ENCODE results near the gene TMEM116. TPM values are rescaled to one million over a fixed set of nuclear protein-coding genes. Genes with fewer than 3 reads are reported as not detected.

Gene TMEM116
- total and polyA plus RNA-seq, 2 donors (not counting 3 experiments of a cell fraction or from before 2014, with no cell fraction given) = 1.6 to 3.9 TPM

DNA sequence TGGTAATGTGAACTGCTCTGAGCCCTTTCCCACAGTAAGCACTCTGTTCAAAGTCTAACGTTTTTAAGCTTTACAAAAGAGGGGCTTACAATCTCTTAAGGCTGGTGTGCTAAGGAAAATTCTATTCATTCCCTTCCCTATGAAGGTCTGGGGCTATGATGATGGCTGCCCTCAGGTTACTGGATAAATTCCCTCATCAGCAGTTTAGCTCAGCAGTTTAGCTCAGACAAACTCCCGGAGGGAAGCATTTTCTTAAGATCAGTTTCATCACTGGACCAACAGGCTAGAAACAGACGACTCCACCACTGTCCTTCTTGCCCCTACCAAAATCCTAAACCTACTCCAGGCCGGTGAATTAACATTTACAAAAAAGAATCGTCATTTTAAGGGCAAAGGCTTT lies 19.3 kb upstream of the TMEM116 start:
- POLR2A ChIA-PET = no interaction called here
- intact Hi-C loops (cut with micrococcal nuclease) = no loop called here
- peaks cover 11 to 19% of the 10 kb centered on the region in 2 experiments for H3K36me3 ChIP-seq (ENCODE audit: control insufficient read depth in 2 of 2, extremely low read depth in 1 of 2, insufficient read depth in 2 of 2, low read length in 2 of 2)

More for the DNA sequence above, 19.3 kb upstream of the TMEM116 start:
- Histone ChIP-seq H3K27ac (ENCODE audit: insufficient read depth, low read depth, low read length) (no peak overlapping the region), H3K27me3 (ENCODE audit: control insufficient read depth in 2 of 2, insufficient read depth in 2 of 2, low read length in 2 of 2) (no peaks in the 10 kb centered on the region), H3K79me2 (ENCODE audit: control insufficient read depth, insufficient read depth, low read length) (no peaks in the 10 kb centered on the region), H2AFZ (ENCODE audit: low read depth, low read length) (no peak overlapping the region), H3K9me3 (replicated peaks; ENCODE audit: control insufficient read depth, insufficient read depth, low read length) (no peaks in the 10 kb centered on the region), H3K9ac (replicated peaks; ENCODE audit: extremely low read depth, insufficient read depth, low read length) (no peak overlapping the region), H3K9me1 (replicated peaks; ENCODE audit: control insufficient read depth, extremely low read depth, insufficient read depth, low read length) (no peaks in the 10 kb centered on the region), H3K4me1 (ENCODE audit: control insufficient read depth, extremely low read depth, insufficient read depth, low read length) (no peaks in the 10 kb centered on the region), H3K4me3 (replicated peaks in 1 of 3; ENCODE audit: insufficient read depth in 1 of 3, low read depth in 1 of 3, low read length in 3 of 3) (no peak overlapping the region), H4K20me1 (replicated peaks; ENCODE audit: control insufficient read depth, extremely low read depth, insufficient read depth, low read length) (no peaks in the 10 kb centered on the region), H3K4me2 (ENCODE audit: insufficient read depth, low read length) (no peak overlapping the region)
- CTCF ChIA-PET = interaction anchor here (1.4 kb wide), 1 partner anchor 17 kb away, joined by 5 read pairs; no protein-coding TSS in a partner anchor
- dilution Hi-C loops (cut with MboI; ENCODE audit: extremely low pct_ligation_motif_present, low sequenced_read_pairs) = no loop called here
- FAIRE-seq = no peak
- DNase-seq (ENCODE audit: low read depth, low spot score) = no peak
- TF ChIP-seq FOS (IDR thresholded peaks at IDR 0.05; ENCODE audit: borderline replicate concordance, insufficient read depth, low read length) (no peak), MYC (IDR thresholded peaks at IDR 0.05; ENCODE audit: low read depth, low read length) (no peak), JUN (IDR thresholded peaks at IDR 0.05; ENCODE audit: borderline replicate concordance, insufficient read depth, insufficient read length, low read depth) (no peak), EZH2 (IDR thresholded peaks at IDR 0.05; ENCODE audit: borderline replicate concordance, low read depth, low read length, severe bottlenecking) (no peak), GATA2 (IDR thresholded peaks at IDR 0.05; ENCODE audit: insufficient read depth, insufficient read length, low read depth, low read length) (no peak), POLR2A (IDR thresholded peaks at IDR 0.05; ENCODE audit: low read depth, low read length) (no peak), POLR2AphosphoS5 (IDR thresholded peaks at IDR 0.05; ENCODE audit: insufficient read depth, low read depth, low read length) (no peak)
- TF ChIP-seq, protein P1, sequence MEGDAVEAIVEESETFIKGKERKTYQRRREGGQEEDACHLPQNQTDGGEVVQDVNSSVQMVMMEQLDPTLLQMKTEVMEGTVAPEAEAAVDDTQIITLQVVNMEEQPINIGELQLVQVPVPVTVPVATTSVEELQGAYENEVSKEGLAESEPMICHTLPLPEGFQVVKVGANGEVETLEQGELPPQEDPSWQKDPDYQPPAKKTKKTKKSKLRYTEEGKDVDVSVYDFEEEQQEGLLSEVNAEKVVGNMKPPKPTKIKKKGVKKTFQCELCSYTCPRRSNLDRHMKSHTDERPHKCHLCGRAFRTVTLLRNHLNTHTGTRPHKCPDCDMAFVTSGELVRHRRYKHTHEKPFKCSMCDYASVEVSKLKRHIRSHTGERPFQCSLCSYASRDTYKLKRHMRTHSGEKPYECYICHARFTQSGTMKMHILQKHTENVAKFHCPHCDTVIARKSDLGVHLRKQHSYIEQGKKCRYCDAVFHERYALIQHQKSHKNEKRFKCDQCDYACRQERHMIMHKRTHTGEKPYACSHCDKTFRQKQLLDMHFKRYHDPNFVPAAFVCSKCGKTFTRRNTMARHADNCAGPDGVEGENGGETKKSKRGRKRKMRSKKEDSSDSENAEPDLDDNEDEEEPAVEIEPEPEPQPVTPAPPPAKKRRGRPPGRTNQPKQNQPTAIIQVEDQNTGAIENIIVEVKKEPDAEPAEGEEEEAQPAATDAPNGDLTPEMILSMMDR (IDR thresholded peaks at IDR 0.05; ENCODE audit: extremely low read depth in 1 of 2, insufficient read depth in 1 of 2, low read depth in 1 of 2, low read length in 2 of 2) = no peak
- TF ChIP-seq, protein P2, sequence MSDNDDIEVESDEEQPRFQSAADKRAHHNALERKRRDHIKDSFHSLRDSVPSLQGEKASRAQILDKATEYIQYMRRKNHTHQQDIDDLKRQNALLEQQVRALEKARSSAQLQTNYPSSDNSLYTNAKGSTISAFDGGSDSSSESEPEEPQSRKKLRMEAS (IDR thresholded peaks at IDR 0.05; ENCODE audit: insufficient read depth, insufficient read length) = no peak
- BruUV-seq (replicated peaks) = no TSS peak

Data from endothelial cell of umbilical vein (primary cell).